Hematopoietic multipotent progenitor cell (in vitro differentiated cells): ENCODE measurements around the gene SLC25A48. TPM values are rescaled to one million over a fixed set of nuclear protein-coding genes. Genes with fewer than 3 reads are reported as not detected.
A peak's percentile ranks its signal among the peaks of the same experiment; 100 is the strongest.

Experiments used
- DNase-seq, 3 donors: peaks; one replicate each; pipeline ENCODE4 v3.0.0-alpha.2; 2011 to 2015; ENCODE audit warnings: low read depth in 2 of 3, low spot score in 2 of 3
- total RNA-seq: library from RNA; depleted of rRNA; stranded (reverse); fragments of >200 nt; gene quantifications from one replicate; pipeline ENCODE4 v1.2.3, GENCODE V29; 2012

The SLC25A48 gene
- total RNA-seq, 1 donor = under 0.01 TPM

- no peak for DNase-seq
These were observed 45.1 kb downstream of the SLC25A48 start for GRCh38 chr5:135879591-135879990.

- DNase-seq = peak in 2 of 3 donors; percentile 14 to 24
These were observed 45.8 kb downstream of the SLC25A48 start for GRCh38 chr5:135880278-135880677.

DNA sequence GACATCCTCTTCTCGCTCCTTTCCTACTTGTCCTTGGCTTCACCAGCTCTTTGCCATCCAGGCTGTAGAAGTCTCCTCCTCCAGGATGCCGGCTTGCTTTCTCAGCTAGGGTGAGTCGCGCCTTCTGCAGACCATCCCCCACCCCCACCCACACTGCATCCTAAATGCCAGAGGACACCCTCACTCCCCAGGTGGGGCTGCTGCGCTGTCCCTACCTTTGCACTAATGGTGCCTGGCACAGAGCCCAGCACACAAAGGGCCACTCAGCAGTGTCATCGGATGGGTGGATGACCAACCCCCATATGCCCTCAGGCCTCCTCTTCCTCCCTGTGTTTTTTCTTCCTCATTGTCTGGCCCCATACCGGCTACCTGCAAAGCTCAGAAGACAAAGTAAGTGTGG lies 46.3 kb downstream of the SLC25A48 start:
- DNase-seq = no peak

DNA sequence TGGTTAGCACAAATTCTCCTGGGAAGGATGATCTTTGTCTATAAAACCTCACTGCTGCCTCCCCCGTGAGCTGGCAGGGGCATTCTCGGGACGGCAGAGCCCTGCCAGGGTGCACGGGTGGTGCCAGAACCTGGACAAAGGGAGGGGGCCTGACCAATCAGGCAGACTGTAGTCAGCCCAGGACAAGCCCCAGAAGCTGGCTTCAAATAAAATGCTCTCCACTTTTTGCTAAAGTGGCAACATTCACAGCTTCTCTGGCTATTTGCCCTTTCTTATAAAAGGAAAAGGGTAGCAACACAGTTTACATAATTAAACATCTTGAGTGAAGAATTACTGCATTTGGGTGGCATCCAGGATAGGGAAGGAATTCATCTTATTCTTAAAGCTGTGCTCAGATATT lies 46.8 kb downstream of the SLC25A48 start:
- no peak for DNase-seq

DNA sequence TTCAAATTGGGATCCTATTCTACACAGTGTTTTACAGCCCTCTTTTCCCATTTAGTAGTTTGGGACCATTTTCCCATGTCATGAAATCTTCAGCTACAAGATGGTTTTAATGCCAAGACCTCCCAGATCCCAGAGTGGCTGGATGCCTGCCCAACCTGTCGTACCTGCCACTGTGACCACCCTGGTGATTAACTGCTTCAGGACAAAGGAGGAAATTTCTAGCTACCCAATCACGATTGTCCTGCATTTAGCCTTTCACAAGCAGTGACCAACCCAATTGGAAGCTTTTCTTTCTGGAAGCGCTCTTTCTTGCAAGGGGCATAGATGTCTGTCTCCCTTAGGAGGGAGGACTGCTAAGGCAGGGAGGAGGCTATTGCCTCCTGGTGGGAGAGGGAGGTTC lies 47.4 kb downstream of the SLC25A48 start:
- DNase-seq = no peak

DNA sequence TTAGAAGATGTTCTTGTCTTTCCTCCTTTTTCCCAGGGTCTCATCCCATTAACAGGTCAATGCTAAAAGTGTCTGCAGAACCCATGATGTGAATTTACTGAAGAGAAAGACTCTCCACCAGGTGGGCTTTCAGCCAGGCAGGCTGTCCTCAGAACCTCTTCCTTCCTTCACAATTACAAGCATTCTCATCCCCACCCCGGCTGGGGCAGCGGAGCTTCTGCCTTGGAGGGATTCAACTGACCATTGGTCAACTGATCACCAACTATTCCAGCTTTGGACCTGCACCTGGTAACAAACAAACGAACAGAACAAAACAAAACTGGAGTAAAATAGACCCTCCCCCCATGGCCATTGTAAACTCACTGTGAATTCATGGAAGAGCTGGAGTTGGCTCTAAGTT lies 48.6 kb downstream of the SLC25A48 start:
- DNase-seq = no peak

GRCh38 chr5:135883441-135883840 lies 49.0 kb downstream of the SLC25A48 start:
- no peak for DNase-seq

DNA sequence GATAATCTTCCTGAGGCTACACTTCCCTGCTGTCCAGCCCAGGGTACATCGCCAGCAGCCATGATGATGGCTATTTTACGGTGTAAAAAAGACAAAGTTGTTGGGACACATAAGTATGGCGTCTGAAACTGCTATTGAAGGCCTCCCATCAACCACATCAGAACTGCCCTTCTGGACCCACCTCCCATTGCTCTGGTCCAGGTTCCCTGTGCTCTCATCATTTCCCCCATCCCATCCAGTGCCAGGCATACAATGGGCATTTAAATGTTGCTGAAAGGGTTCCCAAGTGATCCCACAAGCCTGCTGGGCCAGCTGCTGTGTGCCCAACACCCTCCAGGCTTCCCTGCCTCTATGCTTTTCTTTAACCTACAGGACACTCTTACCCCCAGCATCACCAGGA lies 50.6 kb downstream of the SLC25A48 start:
- DNase-seq = no peak

GRCh38 chr5:135886136-135886535 lies 51.7 kb downstream of the SLC25A48 start:
- no peak for DNase-seq

- DNase-seq = peak; percentile 26 to 75 (median 60)
These were observed 53.0 kb downstream of the SLC25A48 start for GRCh38 chr5:135887447-135887864.

GRCh38 chr5:135887881-135888614 lies 53.6 kb downstream of the SLC25A48 start:
- no peak for DNase-seq

DNA sequence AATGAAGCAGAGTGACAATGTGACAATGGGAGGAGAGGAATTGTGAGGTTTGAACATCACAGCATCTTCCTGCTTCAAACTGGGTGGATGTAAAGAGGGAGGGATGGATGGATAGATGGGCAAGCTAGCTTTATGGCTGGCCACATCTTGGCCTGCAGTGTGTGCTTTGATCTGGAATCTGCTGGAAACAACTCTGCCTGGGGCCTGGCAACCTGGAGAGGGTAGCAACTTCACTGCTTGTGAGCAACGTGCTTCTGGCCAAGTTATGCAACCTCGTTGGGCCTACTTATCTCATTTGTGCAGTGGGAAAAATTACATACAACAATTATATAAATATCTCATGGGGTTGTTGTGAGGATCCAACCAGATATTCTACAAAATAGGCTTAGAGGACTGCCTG lies 55.8 kb downstream of the SLC25A48 start:
- DNase-seq = no peak

DNA sequence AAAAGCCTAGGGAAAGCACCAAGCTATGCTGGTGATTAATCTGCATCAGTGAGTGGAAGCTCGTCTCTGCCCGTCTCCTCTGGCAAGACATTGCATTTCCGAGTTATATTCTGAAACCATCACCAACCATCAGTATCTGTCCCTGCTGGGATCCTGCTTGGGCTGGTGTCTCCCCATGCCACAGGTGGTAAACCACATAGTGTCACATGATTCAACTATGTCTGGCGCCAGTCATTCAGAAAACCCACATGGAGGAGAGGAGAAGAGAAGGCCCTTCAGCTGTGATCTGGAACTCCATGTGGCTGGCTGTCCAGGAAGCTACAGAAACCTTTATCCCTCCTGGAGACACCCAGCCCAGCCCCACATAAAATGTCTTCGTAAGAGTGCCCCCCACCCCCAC lies 56.4 kb downstream of the SLC25A48 start:
- no peak for DNase-seq

DNA sequence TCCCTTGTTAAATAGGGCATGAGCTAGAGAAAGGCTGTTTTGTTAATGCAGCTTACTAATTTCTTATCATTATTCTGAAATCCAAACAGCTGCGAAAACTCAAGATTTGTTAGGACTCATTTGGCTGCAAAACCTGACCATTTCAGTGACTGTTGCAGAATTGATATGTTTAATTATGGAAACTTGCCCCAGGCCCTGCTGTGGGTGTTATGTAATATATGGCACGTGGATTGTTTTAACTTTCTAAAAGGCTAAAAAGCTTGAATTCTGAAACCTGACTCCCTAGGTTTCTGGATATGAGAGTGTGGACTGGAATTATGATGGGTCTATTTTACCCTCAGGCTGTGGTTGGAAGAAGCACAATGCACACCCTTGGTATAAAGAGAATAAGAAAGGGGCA lies 56.8 kb downstream of the SLC25A48 start:
- DNase-seq = no peak

DNA sequence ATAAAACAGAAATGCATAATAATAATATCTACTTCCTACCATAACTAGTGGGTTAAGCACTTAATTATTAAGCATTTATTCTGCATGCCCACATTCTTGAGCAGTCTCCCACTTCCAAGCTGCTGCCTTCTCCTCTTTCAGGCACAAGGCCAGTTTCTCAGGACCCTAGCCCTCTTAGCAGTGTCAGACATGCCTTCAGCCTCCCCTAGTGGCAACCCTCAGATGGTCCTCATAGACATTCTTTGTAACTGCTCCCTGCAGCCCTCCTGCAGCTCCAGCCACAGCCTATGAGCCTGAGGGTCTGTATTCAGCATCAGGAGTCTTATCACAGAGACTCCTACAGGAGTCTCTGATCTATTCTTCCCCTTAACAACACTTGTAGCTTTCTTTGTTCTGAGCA lies 57.3 kb downstream of the SLC25A48 start:
- no peak for DNase-seq

DNA sequence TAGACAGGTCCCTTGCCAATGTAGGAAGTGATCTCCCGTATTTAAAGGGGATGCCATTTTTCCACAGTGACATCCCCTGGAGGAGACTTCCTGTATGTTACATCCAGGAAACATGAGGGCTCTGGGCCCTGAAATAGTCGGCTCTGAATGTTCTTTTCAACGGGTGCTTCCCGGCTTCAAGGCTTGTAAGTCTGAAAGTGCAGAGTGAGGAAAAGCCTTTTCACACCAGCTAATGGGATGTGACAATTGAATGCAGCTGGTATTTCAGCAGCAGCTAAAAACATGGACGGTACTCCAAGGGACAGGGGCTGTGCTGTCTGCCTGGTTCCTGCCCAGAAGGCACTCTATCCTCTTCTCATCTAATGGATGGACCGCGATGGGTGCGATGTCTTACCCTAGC lies 59.8 kb downstream of the SLC25A48 start:
- no peak for DNase-seq

DNA sequence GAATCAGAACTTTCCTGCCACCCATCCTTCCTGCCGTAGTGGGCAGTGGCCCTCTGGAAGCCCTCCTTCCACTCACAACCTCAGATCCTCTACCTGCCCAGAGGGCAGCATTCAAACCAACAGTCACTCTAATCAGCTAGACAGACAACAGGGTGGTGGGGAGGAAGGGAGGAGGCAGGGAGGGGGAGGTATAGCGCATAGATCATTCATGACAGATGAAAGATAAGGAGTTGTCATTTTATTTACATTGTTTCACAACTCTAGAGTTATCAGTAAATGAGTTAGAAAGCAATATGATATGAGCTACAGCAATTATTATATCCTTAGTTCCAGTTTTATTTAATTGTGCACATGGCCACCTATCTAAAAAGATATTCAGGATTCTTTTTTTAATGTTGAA lies 60.3 kb downstream of the SLC25A48 start:
- DNase-seq = no peak

- no peak for DNase-seq
These were observed 61.1 kb downstream of the SLC25A48 start, which contains the start of gene IL9 for GRCh38 chr5:135895474-135896006. Gene IL9, minus strand, starts transcription at chr5:135895841. Its CDS starts 25 bp downstream, at chr5:135895816.

GRCh38 chr5:135898651-135899050 lies 64.2 kb downstream of the SLC25A48 start:
- no peak for DNase-seq

DNA sequence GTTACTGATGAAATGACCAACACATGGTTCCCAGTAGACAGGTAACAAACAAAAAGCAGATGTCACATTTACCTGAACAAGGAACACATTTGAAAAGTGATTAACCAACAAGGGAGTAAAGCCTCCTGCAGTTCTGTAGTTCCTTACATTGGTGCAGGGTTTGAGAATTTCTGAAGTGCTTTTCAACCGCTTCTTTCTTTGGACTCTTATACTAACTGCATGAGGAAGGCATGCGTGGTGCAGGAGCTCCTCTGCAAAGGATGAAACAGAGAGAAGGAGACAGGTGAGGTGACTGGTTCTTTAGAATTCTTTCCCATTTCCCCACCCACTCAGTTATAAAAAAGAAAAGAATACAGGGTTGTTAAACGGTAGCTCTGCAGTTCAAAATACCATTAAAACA lies 65.8 kb downstream of the SLC25A48 start:
- no peak for DNase-seq

- DNase-seq = no peak
These were observed 67.2 kb downstream of the SLC25A48 start for GRCh38 chr5:135901633-135902032.

DNA sequence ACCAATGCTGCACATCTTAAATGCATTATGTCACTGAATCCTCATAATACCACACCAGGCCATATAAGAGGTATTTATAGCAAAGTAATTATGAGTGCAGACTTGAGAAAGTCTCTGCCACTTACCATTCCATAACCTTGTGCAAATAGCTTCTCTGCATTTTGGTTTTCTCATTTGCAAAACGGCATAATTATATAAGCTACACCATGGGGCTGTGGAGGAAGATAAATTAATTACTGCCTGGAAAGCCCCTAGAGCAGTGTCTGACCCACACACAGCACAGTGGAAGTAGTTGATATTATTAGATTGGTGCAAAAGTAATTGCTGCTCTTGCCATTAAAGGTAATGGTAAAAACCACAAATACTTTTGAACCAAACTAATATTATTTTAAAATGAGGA lies 70.7 kb downstream of the SLC25A48 start:
- DNase-seq = no peak
